Heart left ventricle (tissue), 13 donors: ENCODE measurements around the gene GAGE2A.

Source experiments
- CTCF ChIP-seq, 12 donors: fragments of 200-600 bp; sonication (generic) in 4 of 12; IDR thresholded peaks; one replicate each; pipeline versions ENCODE4 v1.5.0 to v1.8.0; 2018 to 2022; ENCODE audit warnings: antibody characterized with exemption in 12 of 12, mild to moderate bottlenecking in 5 of 12
- POLR2A ChIP-seq, 2 donors: fragments of 450-650 bp; IDR thresholded peaks; one replicate each; pipeline ENCODE4 v1.6.1; 2017; ENCODE audit warnings: antibody characterized with exemption in 2 of 2, mild to moderate bottlenecking in 2 of 2, moderate library complexity in 2 of 2
- donor health status: ischemic (EF 13 %, LVEDD 7.1; RV severe dilation, severe dysfunction).
- donor health status: DM: no; HTN: yes; CAD: no.
- donor health status: DM: no; HTN: no; CAD: no.
- donor health status: ischemic (EF 25% LVEDD 6.9; RV normal size, moderate dysfunction).
- donor health status: ischemic (EF 25% LVEDD 5.7; RV mildly dilated, moderate dysfunction).
- donor health status: ischemic (EF 35%, LVEDD 5.7; RV mildly dilated, moderate dysfunction).
- donor health status: nonischemic (EF 11% LVEDD 7.7; RV severe dilation, severe dysfunction).
- donor health status: DM: yes; HTN: yes; CAD: no.
- donor health status: PGD.
- donor health status: ischemic (EF 29% LVEDD 5.4; RV normal size, mild dysfunction).
- donor health status: nonischemic (EF 23%, LVEDD 6.1; RV moderate dilation, normal function).

GRCh38 chrX:49627086-49627777, 37.9 kb downstream of the GAGE2A start:
- TF ChIP-seq CTCF (IDR thresholded peaks at IDR 0.05) (peak in 3 of 12 donors; percentile 12 to 24 (median 18)), POLR2A (IDR thresholded peaks at IDR 0.05) (no peak)
